SU-DHL-6 (cell line): ENCODE data around the gene CYTH1.

Experiments
- H2AFZ ChIP-seq: fragments of 200-600 bp; sonication (generic); 2 replicates; pipeline ENCODE4 v1.6.1; 2014; ENCODE audit warnings: low read depth, mild to moderate bottlenecking, moderate library complexity, mixed read lengths, antibody characterized with exemption, low read length; ENCODE audit not compliant: severe bottlenecking
- H3F3A ChIP-seq: fragments of 200-600 bp; shearing (Covaris generic); 2 replicates; pipeline ENCODE4 v1.6.0; 2016; ENCODE audit warnings: antibody characterized with exemption, mild to moderate bottlenecking; ENCODE audit not compliant: insufficient read depth
- H3K27ac ChIP-seq: fragments of 200-600 bp; sonication (generic); 2 replicates; pipeline ENCODE4 v1.5.1; 2016; ENCODE audit warnings: low read depth, mild to moderate bottlenecking, low read length, moderate library complexity, mixed read lengths
- H3K27me3 ChIP-seq: fragments of 200-600 bp; sonication (generic), shearing (Covaris generic); 2 replicates; pipeline ENCODE4 v1.6.0; 2014; ENCODE audit warnings: mild to moderate bottlenecking, low read length
- H3K36me3 ChIP-seq: fragments of 200-600 bp; sonication (generic); 2 replicates; pipeline ENCODE4 v1.6.1; 2014; ENCODE audit warnings: mild to moderate bottlenecking, low read length, mixed read lengths
- H3K4me2 ChIP-seq: fragments of 300-600, 200-600 bp; shearing (Covaris generic), sonication (generic); 2 replicates; pipeline ENCODE4 v1.6.0; 2014; ENCODE audit warnings: low read length, low read depth, mild to moderate bottlenecking; ENCODE audit not compliant: poor library complexity, severe bottlenecking
- H3K4me3 ChIP-seq: fragments of 200-600 bp; sonication (generic); 2 replicates; pipeline ENCODE4 v1.5.1; 2014; ENCODE audit warnings: antibody characterized with exemption, low read length, mild to moderate bottlenecking, mixed read lengths; ENCODE audit not compliant: insufficient read depth, poor library complexity, severe bottlenecking
- H3K79me2 ChIP-seq: fragments of 200-600 bp; sonication (generic); 2 replicates; pipeline ENCODE4 v1.6.1; 2014; ENCODE audit warnings: mild to moderate bottlenecking, low read length, moderate library complexity; ENCODE audit not compliant: insufficient read depth
- H3K9ac ChIP-seq: fragments of 200-600 bp; sonication (generic); 2 replicates; pipeline ENCODE4 v1.7.0; 2014; ENCODE audit warnings: mild to moderate bottlenecking, low read length
- H3K9me2 ChIP-seq: fragments of 200-600 bp; sonication (generic); replicated peaks from 2 replicates; pipeline ENCODE4 v1.6.1; 2014; ENCODE audit warnings: low read length; ENCODE audit not compliant: insufficient read depth
- H3K9me3 ChIP-seq: fragments of 200-600 bp; sonication (generic); 2 replicates; pipeline ENCODE4 v1.6.1; 2014; ENCODE audit warnings: low read length, mixed read lengths; ENCODE audit not compliant: insufficient read depth
- H4K20me1 ChIP-seq: fragments of 200-600 bp; sonication (generic); 2 replicates; pipeline ENCODE4 v1.6.1; 2014; ENCODE audit warnings: low read depth, mild to moderate bottlenecking, antibody characterized with exemption, low read length, moderate library complexity, mixed read lengths
- CTCF ChIP-seq: fragments of 200-600 bp; sonication (generic); IDR thresholded peaks from one replicate; pipeline ENCODE4 v1.5.1; 2017; ENCODE audit warnings: antibody characterized with exemption, mild to moderate bottlenecking, low read length, moderate library complexity; ENCODE audit not compliant: insufficient read depth, poor library complexity, severe bottlenecking
- EZH2phosphoT487 ChIP-seq: fragments of 200-600 bp; sonication (generic), shearing (Covaris generic); conservative IDR thresholded peaks from 2 replicates; pipeline ENCODE4 v1.6.1; 2018; ENCODE audit warnings: mild to moderate bottlenecking, antibody characterized with exemption, low read length, moderate library complexity, mixed read lengths

Gene CYTH1

GRCh38 chr17:78746949-78747269, 35.2 kb downstream of the CYTH1 start:
- Histone ChIP-seq H3K9me2 (no peaks in the 10 kb centered on the region), H3K4me3 (no peak overlapping the region), H3K27me3 (no peaks in the 10 kb centered on the region), H3K9ac (no peak overlapping the region), H3K79me2 (peaks cover 64% of the 10 kb centered on the region), H2AFZ (no peak overlapping the region), H3F3A (peaks cover 29% of the 10 kb centered on the region; the same call in 1 of the 2 replicates), H3K36me3 (no peaks in the 10 kb centered on the region), H4K20me1 (no peaks in the 10 kb centered on the region; the same call in 1 of the 2 replicates), H3K9me3 (no peaks in the 10 kb centered on the region), H3K4me2 (peak overlapping the region; percentile 68), H3K27ac (peak overlapping the region; percentile 52)
- no peak for TF ChIP-seq CTCF
- no peak for TF ChIP-seq EZH2phosphoT487

DNA sequence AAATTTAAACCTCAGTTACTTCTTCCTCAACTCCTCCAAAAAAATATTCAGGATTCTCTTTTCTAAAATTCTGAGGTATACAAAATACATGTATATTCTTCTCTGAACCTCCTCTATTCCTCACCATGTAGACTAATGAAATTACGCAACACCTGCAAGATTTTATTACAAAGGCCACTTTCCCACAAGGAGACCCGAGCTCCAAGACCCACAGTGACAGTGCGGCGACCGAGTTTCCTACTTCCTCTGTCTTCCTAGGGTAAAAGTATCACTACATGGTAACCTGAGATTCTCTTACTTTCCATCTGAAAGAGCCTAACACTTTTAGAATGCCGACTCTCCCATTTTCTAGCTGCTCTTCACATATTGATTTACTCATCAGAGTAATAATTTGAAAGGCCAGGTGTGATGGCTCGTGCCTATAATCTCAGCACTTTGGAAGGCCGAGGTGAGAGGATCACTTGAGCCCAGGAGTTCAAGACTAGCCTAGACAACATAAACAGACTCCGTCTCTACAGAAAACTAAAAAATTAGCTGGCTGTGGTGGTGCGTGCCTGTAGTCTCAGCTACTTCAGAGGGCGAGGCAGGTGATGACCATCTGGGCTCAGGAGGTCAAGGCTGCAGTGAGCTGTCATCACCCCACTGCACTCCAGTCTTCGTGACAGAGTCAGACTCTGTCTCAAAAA, 35.7 kb downstream of the CYTH1 start:
- Histone ChIP-seq H3K27ac (peak overlapping the region; percentile 52), H3K79me2 (peaks cover 69% of the 10 kb centered on the region), H3K9me3 (no peaks in the 10 kb centered on the region), H3K4me3 (no peak overlapping the region), H3K9ac (0 out of 2 replicates have a peak overlapping the region, but pooled peaks have one; percentile 1), H3F3A (peaks cover 29% of the 10 kb centered on the region; the same call in 1 of the 2 replicates), H3K9me2 (no peaks in the 10 kb centered on the region), H3K36me3 (no peaks in the 10 kb centered on the region), H3K27me3 (no peaks in the 10 kb centered on the region), H4K20me1 (no peaks in the 10 kb centered on the region; the same call in 1 of the 2 replicates), H2AFZ (no peak overlapping the region), H3K4me2 (peak overlapping the region; percentile 68)
- TF ChIP-seq EZH2phosphoT487: no peak
- no peak for TF ChIP-seq CTCF

DNA sequence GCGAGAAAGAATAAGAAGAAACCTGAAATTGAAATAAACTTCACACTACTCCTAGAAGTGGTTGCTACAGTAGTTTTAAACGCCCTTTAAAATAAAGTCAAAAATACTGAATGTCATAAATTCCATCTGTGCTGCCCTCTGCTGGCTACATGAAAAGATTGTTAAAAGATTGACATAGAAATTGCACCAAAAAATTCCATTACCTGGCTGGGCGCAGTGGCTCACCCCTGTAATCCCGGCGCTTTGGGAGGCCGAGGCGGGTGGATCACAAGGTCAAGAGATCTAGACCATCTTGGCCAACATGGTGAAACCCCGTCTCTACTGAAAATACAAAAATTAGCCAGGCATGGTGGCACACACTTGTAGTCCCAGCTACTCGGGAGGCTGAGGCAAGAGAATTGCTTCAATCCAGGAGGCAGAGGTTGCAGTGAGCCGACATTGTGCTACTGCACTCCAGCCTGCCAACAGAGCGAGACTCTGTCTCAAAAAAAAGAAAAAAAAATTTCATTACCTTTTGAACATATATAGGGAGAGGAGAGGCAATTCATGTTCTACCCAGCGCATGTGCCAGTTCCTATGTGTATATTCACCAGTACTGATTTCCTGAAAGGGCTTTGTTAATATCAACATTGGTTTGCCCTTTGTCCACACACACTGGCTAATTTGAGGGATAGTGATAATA, 36.5 kb downstream of the CYTH1 start:
- peak overlapping the region; percentile 7 for H3K4me3 ChIP-seq
- H3K9ac ChIP-seq: peak overlapping the region; percentile 29
- no peaks in the 10 kb centered on the region for H3K9me2 ChIP-seq
- peak overlapping the region; percentile 52 for H3K27ac ChIP-seq
- no peaks in the 10 kb centered on the region for H3K9me3 ChIP-seq
- H3K36me3 ChIP-seq: no peaks in the 10 kb centered on the region
- peaks cover 73% of the 10 kb centered on the region for H3K79me2 ChIP-seq
- H3K27me3 ChIP-seq: no peaks in the 10 kb centered on the region
- H2AFZ ChIP-seq: no peak overlapping the region
- H4K20me1 ChIP-seq: no peaks in the 10 kb centered on the region
- peak overlapping the region; percentile 68 for H3K4me2 ChIP-seq
- no peak for TF ChIP-seq EZH2phosphoT487
- peak; percentile 38 for TF ChIP-seq CTCF
- peaks cover 37% of the 10 kb centered on the region for H3F3A ChIP-seq
